Mesendoderm (in vitro differentiated cells): ENCODE data around the gene GRK7.
A peak's percentile ranks its signal among the peaks of the same experiment; 100 is the strongest.

Source experiments
- DNase-seq: peaks from one replicate; pipeline ENCODE4 v3.0.0; 2013
- H2AK5ac ChIP-seq: 2 replicates; pipeline ENCODE4 v1.6.1; 2013; ENCODE audit warnings: low read length, inconsistent platforms
- H2BK120ac ChIP-seq: 2 replicates; pipeline ENCODE4 v1.6.1; 2013; ENCODE audit warnings: low read depth, mild to moderate bottlenecking, low read length, moderate library complexity, mixed read lengths
- H2BK15ac ChIP-seq: replicated peaks from 2 replicates; pipeline ENCODE4 v1.6.1; 2013; ENCODE audit warnings: low read depth, mild to moderate bottlenecking, moderate library complexity
- H2BK5ac ChIP-seq: 2 replicates; pipeline ENCODE4 v1.6.1; 2013; ENCODE audit warnings: low read length, inconsistent platforms
- H3K18ac ChIP-seq: 2 replicates; pipeline ENCODE4 v1.6.1; 2013; ENCODE audit warnings: mild to moderate bottlenecking, low read length, mixed read lengths
- H3K23ac ChIP-seq: one replicate; pipeline ENCODE4 v1.6.1; 2013; ENCODE audit warnings: low read length
- H3K27ac ChIP-seq: 2 replicates; pipeline ENCODE4 v1.5.1; 2013; ENCODE audit warnings: low read depth, mild to moderate bottlenecking, inconsistent platforms, low read length, moderate library complexity
- H3K27me3 ChIP-seq: 2 replicates; pipeline ENCODE4 v1.6.1; 2013; ENCODE audit warnings: low read length, control low read depth, mild to moderate bottlenecking, inconsistent platforms; ENCODE audit not compliant: insufficient read depth, poor library complexity
- H3K36me3 ChIP-seq: 2 replicates; pipeline ENCODE4 v1.6.1; 2013; ENCODE audit warnings: low read length, inconsistent platforms; ENCODE audit not compliant: control insufficient read depth, insufficient read depth
- H3K4ac ChIP-seq: one replicate; pipeline ENCODE4 v1.6.1; 2013; ENCODE audit warnings: low read depth, mild to moderate bottlenecking, low read length, moderate library complexity
- H3K4me1 ChIP-seq: 2 replicates; pipeline ENCODE4 v1.6.1; 2013; ENCODE audit warnings: low read depth, low read length, inconsistent platforms; ENCODE audit not compliant: control insufficient read depth
- H3K4me2 ChIP-seq: 2 replicates; pipeline ENCODE4 v1.6.1; 2013; ENCODE audit warnings: low read length
- H3K4me3 ChIP-seq: 2 replicates; pipeline ENCODE4 v1.5.1; 2013; ENCODE audit warnings: mild to moderate bottlenecking, low read length
- H3K56ac ChIP-seq: one replicate; pipeline ENCODE4 v1.6.1; 2013; ENCODE audit warnings: low read length
- H3K79me1 ChIP-seq: 2 replicates; pipeline ENCODE4 v1.6.1; 2013; ENCODE audit warnings: low read length, inconsistent platforms
- H3K79me2 ChIP-seq: 2 replicates; pipeline ENCODE4 v1.6.1; 2013; ENCODE audit warnings: mild to moderate bottlenecking, low read length; ENCODE audit not compliant: control insufficient read depth, insufficient read depth
- H3K9ac ChIP-seq: 2 replicates; pipeline ENCODE4 v1.6.1; 2013; ENCODE audit warnings: low read length, inconsistent platforms
- H4K5ac ChIP-seq: one replicate; pipeline ENCODE4 v1.6.1; 2013; ENCODE audit warnings: low read length
- H4K8ac ChIP-seq: one replicate; pipeline ENCODE4 v1.6.1; 2013; ENCODE audit warnings: low read depth, mild to moderate bottlenecking, control low read depth, low read length, moderate library complexity
- WGBS: extraction: QIAGEN DNeasy Blood & Tissue Kit; methylation state at CpG from one replicate; pipeline ENCODE4 v1.1.7; 2013; ENCODE audit warnings: low lambda C conversion rate, missing lambda C conversion rate; ENCODE audit not compliant: insufficient coverage; ENCODE audit errors: extremely low coverage; 5-methylcytosine and 5-hydroxymethylcytosine counted together

Gene GRK7

GRCh38 chr3:141725036-141725435 is 38.2 kb upstream of the GRK7 start:
- Histone ChIP-seq H3K79me1 (no peaks in the 10 kb centered on the region), H3K27ac (no peak overlapping the region), H2AK5ac (no peak overlapping the region), H2BK120ac (no peak overlapping the region), H3K4ac (no peak overlapping the region), H3K36me3 (no peaks in the 10 kb centered on the region), H4K8ac (no peak overlapping the region), H3K27me3 (no peaks in the 10 kb centered on the region), H3K23ac (no peak overlapping the region), H3K4me3 (no peak overlapping the region), H3K56ac (no peak overlapping the region), H2BK15ac (no peak overlapping the region), H3K9ac (no peak overlapping the region), H2BK5ac (no peak overlapping the region), H3K79me2 (no peaks in the 10 kb centered on the region), H3K4me1 (no peaks in the 10 kb centered on the region), H4K5ac (no peak overlapping the region), H3K18ac (no peak overlapping the region), H3K4me2 (no peak overlapping the region)
- DNase-seq: peak; percentile 10
- WGBS: no CpG with 5 or more reads among the region's 4 CpGs

- DNase-seq: no peak
- Histone ChIP-seq H3K56ac (no peak overlapping the region), H3K18ac (no peak overlapping the region), H2BK5ac (no peak overlapping the region), H3K27me3 (no peaks in the 10 kb centered on the region), H4K5ac (no peak overlapping the region), H2BK15ac (no peak overlapping the region), H3K4me1 (no peaks in the 10 kb centered on the region), H3K36me3 (no peaks in the 10 kb centered on the region), H3K79me1 (no peaks in the 10 kb centered on the region), H3K23ac (no peak overlapping the region), H4K8ac (no peak overlapping the region), H2AK5ac (no peak overlapping the region), H3K4me3 (no peak overlapping the region), H3K4me2 (no peak overlapping the region), H3K4ac (no peak overlapping the region), H2BK120ac (no peak overlapping the region), H3K79me2 (no peaks in the 10 kb centered on the region), H3K9ac (no peak overlapping the region), H3K27ac (no peak overlapping the region)
- WGBS: no CpG with 5 or more reads among the region's 1 CpG
Measured at GRCh38 chr3:141726483-141726882, 36.7 kb upstream of the GRK7 start.

GRCh38 chr3:141728355-141728892 is 34.8 kb upstream of the GRK7 start:
- Histone ChIP-seq H2BK5ac (no peak overlapping the region), H2BK15ac (no peak overlapping the region), H3K4ac (no peak overlapping the region), H3K4me3 (no peak overlapping the region), H3K27ac (no peak overlapping the region), H3K56ac (no peak overlapping the region), H3K4me1 (no peaks in the 10 kb centered on the region), H3K79me2 (no peaks in the 10 kb centered on the region), H3K4me2 (no peak overlapping the region), H4K8ac (no peak overlapping the region), H3K18ac (no peak overlapping the region), H3K9ac (no peak overlapping the region), H4K5ac (no peak overlapping the region), H2BK120ac (no peak overlapping the region), H3K79me1 (no peaks in the 10 kb centered on the region), H3K23ac (no peak overlapping the region), H3K36me3 (no peaks in the 10 kb centered on the region), H3K27me3 (no peaks in the 10 kb centered on the region), H2AK5ac (no peak overlapping the region)
- no CpG with 5 or more reads among the region's 5 CpGs for WGBS
- DNase-seq: peak; percentile 3

DNA sequence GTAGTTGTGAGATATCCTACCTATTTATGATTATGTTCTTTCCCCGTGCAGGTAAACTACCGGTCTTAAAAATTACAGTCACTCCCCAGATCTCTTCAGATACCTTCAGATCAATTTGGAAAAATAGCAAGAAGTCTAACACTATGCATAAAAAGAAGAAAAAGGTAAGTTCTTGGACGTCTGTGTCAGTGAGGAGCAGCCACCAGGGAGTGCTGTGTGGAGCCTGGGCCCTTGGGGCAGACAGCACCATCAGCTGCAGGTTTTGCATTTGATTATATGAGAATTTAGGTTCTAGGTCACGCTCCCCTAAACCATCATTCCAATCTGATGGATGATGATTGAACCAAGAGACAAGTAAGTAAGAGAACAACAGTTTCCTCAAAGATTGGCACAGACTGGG is 34.0 kb upstream of the GRK7 start:
- Histone ChIP-seq H3K79me1 (no peaks in the 10 kb centered on the region), H3K79me2 (no peaks in the 10 kb centered on the region), H2BK5ac (no peak overlapping the region), H3K36me3 (no peaks in the 10 kb centered on the region), H2BK15ac (no peak overlapping the region), H3K56ac (no peak overlapping the region), H2AK5ac (no peak overlapping the region), H4K5ac (no peak overlapping the region), H3K4me1 (no peaks in the 10 kb centered on the region), H2BK120ac (no peak overlapping the region), H3K27ac (no peak overlapping the region), H3K27me3 (no peaks in the 10 kb centered on the region), H3K23ac (no peak overlapping the region), H3K4me3 (no peak overlapping the region), H4K8ac (no peak overlapping the region), H3K9ac (no peak overlapping the region), H3K4me2 (no peak overlapping the region), H3K18ac (no peak overlapping the region), H3K4ac (no peak overlapping the region)
- DNase-seq: peak; percentile 7
- WGBS: no CpG with 5 or more reads among the region's 4 CpGs

GRCh38 chr3:141735176-141735575 is 28.0 kb upstream of the GRK7 start:
- H2BK120ac ChIP-seq: no peak overlapping the region
- H3K9ac ChIP-seq: no peak overlapping the region
- DNase-seq: no peak
- H3K23ac ChIP-seq: no peak overlapping the region
- no peak overlapping the region for H3K4me3 ChIP-seq
- H3K79me2 ChIP-seq: peaks cover 18% of the 10 kb centered on the region
- no peak overlapping the region for H4K8ac ChIP-seq
- H3K27ac ChIP-seq: no peak overlapping the region
- no peak overlapping the region for H3K4me2 ChIP-seq
- H3K36me3 ChIP-seq: no peaks in the 10 kb centered on the region
- H2BK5ac ChIP-seq: no peak overlapping the region
- no peaks in the 10 kb centered on the region for H3K27me3 ChIP-seq
- no peak overlapping the region for H2AK5ac ChIP-seq
- no peak overlapping the region for H4K5ac ChIP-seq
- no peak overlapping the region for H2BK15ac ChIP-seq
- no peak overlapping the region for H3K18ac ChIP-seq
- H3K79me1 ChIP-seq: peaks cover 2% of the 10 kb centered on the region
- no peaks in the 10 kb centered on the region for H3K4me1 ChIP-seq
- H3K4ac ChIP-seq: no peak overlapping the region
- H3K56ac ChIP-seq: no peak overlapping the region

DNA sequence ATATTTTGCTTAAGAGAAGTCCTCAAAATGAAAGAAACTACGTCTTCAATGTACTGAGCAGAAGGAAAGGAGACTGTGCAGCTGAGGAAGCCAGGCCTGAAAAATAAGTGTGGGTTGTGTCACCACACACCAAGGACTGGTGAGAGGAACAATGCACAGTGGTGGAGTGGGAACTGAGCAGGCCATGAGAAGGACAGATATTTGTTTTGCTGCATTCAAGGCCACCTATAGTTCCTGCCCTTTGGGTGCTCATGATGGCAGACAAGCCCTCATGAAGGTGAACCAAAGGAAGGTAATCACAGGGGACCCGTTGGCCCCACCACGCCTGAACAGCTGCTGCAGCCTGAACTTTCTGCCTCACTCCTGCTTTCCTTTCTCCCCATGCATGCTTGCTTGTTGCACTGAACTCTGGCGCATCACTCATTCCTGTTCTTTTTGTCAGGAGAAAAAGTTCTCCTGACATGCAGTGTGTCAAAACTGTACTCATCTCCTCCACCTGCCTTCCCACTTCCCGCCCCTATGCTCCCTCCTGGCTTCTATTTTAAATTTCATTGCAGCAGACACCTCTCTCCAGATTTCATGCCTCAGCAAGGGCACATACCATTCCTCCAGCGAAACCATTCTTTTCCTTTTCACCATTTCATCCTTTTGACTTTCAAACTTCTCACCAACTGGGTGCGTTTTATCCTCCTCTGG is 27.3 kb upstream of the GRK7 start:
- WGBS: no CpG with 5 or more reads among the region's 7 CpGs

More for the DNA sequence above, 27.3 kb upstream of the GRK7 start:
- H3K4me3 ChIP-seq: no peak overlapping the region
- no peak overlapping the region for H2AK5ac ChIP-seq
- no peak for DNase-seq
- H2BK120ac ChIP-seq: no peak overlapping the region
- no peak overlapping the region for H3K4me2 ChIP-seq
- no peak overlapping the region for H4K5ac ChIP-seq
- peaks cover 2% of the 10 kb centered on the region for H3K79me1 ChIP-seq
- H3K23ac ChIP-seq: no peak overlapping the region
- H3K27me3 ChIP-seq: no peaks in the 10 kb centered on the region
- no peak overlapping the region for H3K9ac ChIP-seq
- H2BK15ac ChIP-seq: no peak overlapping the region
- H2BK5ac ChIP-seq: no peak overlapping the region
- no peak overlapping the region for H3K27ac ChIP-seq
- peaks cover 23% of the 10 kb centered on the region for H3K79me2 ChIP-seq
- H3K36me3 ChIP-seq: no peaks in the 10 kb centered on the region
- no peak overlapping the region for H3K4ac ChIP-seq
- H4K8ac ChIP-seq: no peak overlapping the region
- H3K18ac ChIP-seq: no peak overlapping the region
- H3K4me1 ChIP-seq: no peaks in the 10 kb centered on the region
- no peak overlapping the region for H3K56ac ChIP-seq
